ENCODE data around the gene CDHR1.
"Not testable (repeated sequence)": the region's sequence is repeated elsewhere in the genome, so short reads cannot be mapped to it uniquely, and the experiment has no call there.

CDHR1 gene

DNA sequence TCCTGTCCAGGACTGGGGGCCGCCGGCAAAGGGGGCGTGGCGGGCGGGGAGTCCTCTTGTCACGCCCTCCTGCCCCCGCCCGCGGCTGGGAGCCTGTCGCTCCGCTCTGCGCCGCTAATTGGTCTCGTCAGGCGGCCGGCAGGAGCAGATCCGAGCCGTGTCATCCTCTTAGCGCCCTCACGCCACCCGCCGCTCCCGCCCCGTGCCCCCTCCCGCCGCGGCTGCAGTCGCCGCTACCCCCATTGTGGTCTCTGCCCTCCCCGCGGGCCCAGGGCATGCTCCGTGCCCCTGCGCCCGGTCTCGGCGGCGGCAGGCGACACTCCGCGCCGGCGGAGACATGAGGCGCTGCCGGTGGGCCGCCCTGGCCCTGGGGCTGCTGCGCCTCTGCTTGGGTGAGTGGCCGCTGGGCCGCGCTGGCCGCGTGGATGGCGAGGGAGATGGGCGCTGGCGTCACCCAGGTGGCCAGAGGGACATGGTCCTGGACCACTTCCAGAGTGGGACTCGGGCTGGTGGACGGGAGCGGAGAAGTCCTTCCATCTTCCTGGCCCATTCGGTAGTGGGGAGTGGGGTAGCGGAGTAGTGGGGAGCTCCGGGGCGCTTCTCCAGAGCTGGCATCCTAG is at the start of gene CDHR1:
TSS of gene CDHR1 (plus strand) at position 114 of the 620 bp plus-strand sequence. CDS start at position 338, 224 bp downstream.
- peak; percentile 29 to 37 for DNase-seq

DNA sequence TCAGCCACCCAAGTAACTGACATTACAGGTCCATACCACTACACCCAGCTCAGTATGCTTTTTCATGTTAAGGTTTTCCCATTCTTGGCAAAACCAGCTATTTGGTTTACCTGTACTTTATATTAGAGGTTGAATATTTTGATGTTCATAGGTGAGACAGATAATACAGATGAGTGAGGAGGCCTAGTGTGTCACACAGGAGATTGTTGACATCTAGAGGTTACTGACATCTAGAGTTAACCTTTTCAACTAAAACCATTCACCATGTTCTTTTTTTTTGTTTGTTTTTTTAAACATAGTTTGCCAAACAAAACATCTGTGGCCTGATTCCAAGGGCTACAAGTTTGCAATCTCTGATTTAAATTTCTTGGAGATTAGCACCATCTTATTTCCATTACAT is 47.0 kb upstream of the CDHR1 start:
- no peak for DNase-seq

DNA sequence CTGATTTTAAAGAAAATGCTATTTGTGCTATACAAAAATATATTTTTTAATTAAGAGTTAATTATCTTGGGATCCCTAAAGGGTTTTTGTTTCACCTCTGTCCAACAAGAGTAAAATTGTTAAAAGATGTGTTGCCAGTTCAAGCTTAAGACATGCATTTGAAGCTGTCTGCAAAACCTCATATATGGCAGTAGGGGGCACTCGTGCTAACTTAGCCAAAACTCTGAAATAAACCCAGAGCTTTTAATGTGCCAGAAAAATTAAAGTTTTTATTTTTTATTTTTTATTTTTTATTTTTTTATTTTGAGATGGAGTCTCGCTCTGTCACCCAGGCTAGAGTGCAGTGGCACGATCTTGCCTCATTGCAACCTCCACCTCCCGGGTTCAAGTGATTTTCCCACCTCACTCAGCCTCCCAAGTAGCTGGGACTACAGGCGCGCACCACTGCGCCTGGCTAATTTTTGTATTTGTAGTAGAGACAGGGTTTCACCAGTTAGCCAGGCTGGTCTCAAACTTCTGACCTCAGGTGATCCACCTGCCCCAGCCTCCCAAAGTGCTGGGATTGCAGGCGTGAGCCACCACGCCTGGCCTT is 46.2 kb upstream of the CDHR1 start:
- DNase-seq = not testable (repeated sequence)

DNA sequence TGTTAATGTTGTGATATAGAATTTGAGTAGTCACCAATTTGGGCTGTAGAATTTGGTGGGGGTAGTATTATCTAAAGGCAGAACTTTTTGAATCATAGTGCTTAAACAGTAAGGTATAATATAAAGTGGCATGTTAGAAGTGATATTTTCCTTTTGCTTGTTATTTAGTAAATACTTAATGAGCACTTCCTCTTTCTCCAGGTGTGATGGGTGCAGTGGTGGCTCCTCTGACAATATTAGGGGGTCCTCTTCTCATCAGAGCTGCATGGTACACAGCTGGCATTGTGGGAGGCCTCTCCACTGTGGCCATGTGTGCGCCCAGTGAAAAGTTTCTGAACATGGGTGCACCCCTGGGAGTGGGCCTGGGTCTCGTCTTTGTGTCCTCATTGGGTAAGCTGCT is 44.5 kb upstream of the CDHR1 start:
- DNase-seq = no peak

DNA sequence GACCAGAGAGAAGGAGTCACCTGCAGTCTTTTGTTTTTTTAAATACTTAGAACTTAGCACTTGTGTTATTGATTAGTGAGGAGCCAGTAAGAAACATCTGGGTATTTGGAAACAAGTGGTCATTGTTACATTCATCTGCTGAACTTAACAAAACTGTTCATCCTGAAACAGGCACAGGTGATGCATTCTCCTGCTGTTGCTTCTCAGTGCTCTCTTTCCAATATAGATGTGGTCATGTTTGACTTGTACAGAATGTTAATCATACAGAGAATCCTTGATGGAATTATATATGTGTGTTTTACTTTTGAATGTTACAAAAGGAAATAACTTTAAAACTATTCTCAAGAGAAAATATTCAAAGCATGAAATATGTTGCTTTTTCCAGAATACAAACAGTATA is 41.6 kb upstream of the CDHR1 start:
- no peak for DNase-seq

DNA sequence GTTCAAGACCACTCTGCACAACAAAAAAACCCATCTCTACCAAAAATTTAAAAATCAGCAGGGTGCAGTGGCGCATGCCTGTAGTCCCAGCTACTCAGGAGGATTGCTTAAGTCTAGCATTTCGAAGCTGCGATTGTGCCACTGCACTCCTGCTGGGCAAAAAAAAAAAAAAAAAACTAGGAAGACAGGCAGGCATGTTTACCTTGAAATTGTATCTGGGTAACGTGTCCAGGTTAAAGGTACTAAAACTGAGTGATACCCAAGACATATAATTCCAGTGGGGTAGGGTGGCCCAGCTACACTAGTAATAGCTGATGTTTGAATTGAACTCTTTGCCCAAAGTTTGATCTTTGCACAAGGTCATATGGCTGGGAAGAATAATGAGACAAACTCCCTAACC is 38.8 kb upstream of the CDHR1 start:
- no peak for DNase-seq

DNA sequence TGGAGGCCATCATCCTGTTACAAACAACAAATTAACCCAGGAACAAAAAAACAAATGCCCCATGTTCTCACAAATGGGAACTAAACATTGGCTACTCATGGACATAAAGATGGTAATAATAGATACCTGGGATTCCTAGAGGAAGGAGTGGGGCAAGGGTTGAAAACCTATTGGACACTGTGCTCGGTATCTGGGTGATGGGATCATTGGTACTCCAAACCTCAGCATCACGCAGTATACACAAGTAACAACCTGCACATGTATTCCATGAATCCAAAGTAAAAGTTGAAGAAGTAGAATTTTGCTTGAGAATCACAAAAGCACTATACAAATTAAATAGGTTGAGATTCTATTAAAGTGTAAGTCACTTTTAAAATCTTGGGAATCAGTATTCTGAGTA is 38.3 kb upstream of the CDHR1 start:
- no peak for DNase-seq

DNA sequence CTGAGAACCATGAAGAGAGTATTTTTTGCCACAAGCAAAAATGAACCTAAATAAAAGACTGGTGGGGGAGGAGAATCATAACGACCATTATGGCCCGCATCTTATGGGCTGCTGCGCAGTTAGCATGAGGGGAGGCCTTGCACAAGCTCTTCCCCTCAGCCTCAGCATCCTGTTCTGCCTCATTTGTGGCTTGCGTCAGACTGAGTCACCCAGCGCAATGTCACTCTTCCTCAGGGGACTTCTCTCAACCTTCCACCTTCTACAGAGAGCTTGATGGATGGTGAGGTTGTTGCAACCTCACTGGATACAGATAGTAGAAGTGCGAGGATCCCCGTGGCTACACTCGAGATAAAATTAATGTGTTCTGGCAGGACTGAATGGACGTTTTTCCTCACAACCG is 37.6 kb upstream of the CDHR1 start:
- DNase-seq = peak; percentile 30 to 43

DNA sequence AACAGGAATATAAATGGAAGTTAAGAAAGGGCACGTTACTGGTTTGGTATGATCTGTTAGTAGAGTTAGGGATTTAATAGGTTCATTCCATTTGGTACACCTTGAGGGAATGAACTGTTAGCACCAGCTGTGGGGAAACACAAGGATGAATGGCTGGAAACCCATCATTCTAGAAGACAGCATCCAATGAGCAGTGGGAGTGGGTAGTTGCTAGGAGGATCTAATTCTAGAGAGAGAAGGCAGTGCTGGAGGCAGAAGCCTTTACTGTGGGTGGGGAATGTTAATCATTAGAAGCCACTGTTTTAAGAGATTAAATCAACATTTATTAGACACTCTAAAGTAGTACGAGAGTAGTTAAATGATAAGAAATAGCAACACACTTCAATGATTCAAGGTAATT is 36.3 kb upstream of the CDHR1 start:
- no peak for DNase-seq

DNA sequence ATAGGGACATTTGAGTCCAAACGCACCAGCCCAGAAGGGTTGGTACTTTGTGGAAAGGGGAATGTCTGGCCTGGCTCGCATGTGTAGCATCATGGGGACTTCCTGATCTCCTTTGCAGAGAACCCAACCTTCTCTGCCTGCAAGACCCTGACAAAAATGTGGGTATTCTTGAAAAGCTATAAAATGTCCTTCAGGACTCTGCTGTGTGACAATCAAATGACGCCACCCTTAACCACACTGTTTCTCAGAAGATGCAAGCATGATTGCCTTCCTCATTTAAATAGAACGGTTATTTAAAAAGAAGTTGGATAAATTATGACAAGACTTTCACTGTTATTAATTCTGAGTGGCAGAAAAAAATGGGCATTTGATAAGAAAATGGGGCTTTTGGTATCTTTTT is 35.8 kb upstream of the CDHR1 start:
- no peak for DNase-seq

DNA sequence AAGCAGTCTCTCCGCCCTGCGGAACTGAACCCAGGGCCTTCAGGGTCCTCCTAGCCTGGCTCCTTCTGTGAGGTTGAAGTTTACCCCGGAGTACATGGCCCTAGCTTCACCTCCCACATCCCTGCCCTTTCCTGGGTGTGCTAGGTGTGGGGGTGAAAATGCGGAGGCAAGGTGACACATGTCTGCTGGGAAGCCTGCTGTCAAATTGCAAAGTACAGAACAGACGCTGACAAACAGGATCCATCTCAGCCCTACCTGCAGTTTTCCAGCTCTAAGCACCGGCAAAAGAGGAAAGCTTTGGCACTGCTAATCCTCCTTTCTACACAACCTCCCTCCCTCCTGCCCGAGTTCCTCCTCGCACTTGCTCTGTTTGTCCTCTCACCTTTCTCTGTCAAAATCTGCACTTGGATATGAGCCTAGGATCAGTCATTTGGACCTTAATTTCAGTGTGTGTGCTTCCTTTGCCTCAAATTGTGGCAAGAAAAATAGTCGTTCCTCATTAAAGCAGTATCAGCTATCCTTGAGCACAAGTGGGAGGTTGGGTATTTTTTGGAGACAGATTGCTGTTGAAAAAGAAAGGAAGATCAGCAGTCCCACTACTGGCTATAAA is 35.2 kb upstream of the CDHR1 start:
- no peak for DNase-seq

DNA sequence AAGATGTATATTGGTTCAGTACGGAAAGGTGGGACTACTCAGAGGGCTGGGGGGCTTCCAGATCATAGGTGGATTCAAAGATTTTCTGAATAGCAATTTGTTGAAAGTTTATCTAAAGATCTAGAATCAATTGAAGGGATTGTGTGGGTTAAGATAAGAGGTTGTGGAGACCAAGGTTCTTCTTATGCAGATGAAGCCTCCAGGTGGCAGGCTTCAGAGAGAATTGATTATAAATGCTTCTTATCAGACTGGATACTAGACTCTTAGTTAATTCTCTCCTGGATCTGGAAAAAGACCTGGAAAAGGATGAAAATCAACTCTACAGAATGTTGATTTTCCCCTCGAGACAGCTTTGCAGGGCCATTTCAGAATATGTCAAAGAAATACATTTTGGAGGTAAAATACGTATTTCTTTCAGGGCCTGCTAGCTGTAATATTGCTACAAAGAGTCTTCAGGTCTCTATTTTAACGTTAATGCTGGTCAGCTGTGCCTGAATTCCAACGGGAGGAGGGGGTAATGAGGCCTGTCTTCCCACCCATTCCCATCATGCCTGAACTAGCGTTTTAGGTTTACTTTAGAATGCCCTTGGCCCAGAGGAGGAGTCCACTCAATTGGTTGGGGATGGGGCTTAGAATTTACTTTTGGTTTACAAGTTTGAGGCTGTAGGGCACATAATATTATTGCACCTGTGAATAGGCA is 33.5 kb upstream of the CDHR1 start:
- no peak for DNase-seq

DNA sequence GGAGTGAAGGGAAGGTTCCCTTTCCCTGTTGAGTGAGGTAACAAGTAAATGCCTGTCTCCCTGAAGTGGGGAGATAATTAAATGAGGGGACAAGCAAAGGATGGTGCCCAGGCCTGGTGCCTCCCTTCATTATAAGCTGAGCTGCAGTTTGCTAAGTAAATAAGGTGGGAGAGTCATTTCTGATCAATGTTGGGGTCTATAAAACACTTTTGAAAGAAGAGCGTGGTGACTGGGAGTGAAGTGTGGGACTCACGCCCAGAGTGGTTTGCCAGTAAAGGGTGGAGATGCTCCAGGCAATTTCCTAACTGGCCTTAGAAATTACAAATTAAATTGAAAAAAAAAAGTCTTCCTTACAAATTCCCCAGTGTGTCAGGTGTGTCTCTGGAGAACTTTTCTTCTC is 30.3 kb upstream of the CDHR1 start:
- DNase-seq = no peak

DNA sequence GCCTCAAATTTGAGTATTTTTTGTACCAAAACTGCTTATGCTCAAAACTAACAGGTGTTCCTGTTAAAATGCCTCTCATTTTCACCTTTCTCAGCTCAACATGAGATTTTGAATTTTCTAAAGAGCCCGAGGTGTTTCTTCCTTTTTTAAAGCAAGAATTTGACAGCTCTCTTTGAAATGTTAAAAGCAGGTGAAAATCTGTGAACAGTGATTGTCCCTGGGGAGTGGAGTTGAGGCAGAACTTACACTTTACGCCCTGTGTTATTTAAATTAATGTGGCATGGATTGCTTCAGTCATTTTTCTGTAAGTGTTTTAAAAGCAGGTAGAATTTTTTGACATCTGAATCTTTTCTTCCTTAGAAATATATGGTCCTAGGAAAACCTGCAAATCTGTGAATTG is 29.9 kb upstream of the CDHR1 start:
- DNase-seq = no peak

DNA sequence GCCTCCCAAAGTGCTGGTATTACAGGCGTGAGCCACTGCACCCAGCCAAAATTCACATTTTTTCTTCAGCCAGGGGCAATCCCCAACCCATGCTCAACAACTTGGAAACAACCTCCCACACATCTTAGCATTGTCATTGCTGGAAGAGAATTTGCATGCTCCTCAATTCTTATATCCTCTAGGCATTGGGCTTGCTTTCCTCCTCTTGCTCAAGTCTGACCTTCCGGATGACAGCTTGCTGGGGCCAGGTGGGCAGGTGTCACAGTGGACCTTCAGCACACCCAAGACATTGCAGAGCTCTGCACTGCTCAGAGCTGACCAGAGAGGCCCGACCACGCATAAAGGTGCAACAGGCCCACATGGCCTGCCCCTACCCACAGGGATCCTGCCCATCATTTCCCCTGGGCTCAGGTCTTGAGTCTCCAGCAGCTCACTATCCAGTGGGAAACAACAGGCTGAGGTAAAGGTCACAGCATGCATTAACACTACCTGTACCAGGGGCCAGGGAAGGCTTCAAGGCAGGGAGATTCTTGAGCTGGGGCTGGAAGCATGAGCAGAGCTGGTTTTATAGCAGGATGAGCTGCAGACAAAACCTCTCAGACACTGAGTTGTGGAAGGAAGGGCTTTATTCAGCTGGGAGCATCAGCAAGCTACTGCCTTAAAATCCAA is 27.6 kb upstream of the CDHR1 start:
- no peak for DNase-seq

DNA sequence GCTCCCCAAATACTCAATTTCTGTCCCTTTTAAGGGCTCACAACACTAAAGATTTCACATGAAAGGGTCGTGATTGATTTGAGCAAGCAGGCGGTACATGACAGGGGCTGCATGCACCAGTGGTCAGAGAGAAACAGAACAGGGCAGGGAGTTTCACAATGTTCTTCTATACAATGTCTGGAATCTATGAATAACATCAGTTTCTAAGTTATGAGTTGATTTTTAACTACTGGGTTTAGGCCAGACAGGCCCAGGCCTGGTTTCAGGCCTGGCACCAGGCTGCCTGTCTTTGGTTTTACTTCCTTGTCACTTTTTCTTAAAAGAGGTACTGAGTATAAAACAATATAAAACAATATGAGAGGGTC is 27.1 kb upstream of the CDHR1 start:
- not testable (repeated sequence) for DNase-seq

DNA sequence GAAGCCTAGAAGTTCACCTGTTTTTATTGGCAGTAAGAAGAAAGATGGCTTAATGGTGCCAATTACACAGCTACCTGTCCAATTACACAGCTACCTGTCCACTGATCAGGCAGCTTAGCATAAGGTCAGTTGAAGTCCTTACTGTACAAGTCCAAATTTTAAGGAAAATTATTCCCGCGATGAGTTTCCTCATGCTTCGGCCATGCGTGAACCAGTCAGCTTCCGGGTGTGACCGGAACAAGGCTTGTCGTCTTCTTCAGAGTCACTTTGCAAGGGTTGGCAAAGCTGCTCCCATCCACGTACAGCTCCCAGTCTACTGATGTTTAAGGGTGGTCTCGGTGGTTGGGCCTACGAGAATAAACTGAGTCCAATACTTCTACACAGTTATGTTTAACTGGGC is 26.0 kb upstream of the CDHR1 start:
- DNase-seq = not testable (repeated sequence)

DNA sequence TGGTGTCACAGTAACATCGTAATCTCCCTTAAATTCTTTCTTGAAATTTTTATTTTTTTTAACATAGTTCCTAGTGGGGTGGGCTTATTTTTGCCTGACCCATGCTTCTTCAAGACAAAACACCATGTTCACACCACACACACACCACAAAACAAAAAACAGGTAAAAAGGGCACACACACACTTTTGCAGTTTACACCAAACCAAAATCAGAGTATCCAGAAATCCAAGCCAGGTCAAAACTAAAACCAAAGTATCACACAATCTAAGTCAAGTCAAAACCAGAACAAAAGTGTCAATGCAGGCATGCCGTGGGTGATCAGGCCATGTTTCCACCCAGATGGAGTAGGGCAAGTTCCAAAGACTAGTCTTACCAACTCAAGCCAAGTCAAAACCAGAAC is 23.1 kb upstream of the CDHR1 start:
- not testable (repeated sequence) for DNase-seq

DNA sequence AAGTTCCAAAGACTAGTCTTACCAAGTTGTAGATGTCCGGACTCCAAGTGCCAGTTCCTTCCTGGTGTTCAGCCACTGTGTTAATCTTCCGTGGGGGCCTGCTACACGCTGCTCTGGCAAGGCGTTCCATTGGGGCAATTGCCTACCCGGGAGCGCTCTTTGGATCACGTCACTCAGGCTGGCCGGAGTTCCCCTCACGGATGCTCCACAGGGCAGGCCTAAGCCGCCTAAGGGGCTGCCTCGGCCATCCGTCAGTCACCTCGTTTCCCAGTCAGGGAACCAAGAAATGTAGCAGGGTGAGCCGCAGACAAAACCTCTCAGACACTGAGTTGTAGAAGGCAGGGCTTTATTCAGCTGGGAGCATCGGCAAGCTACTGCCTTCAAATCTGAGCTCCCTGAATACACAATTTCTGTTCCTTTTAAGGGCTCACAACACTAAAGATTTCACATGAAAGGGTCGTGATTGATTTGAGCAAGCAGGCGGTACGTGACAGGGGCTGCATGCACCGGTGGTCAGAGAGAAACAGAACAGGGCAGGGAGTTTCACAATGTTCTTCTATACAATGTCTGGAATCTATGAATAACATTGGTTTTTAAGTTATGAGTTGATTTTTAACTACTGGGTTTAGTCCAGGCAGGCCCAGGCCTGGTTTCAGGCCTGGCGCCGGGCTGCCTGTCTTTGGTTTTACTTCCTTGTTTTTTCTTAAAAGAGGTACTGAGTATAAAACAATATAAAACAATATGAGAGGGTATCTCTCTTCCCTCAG is 22.5 kb upstream of the CDHR1 start:
- not testable (repeated sequence) for DNase-seq

DNA sequence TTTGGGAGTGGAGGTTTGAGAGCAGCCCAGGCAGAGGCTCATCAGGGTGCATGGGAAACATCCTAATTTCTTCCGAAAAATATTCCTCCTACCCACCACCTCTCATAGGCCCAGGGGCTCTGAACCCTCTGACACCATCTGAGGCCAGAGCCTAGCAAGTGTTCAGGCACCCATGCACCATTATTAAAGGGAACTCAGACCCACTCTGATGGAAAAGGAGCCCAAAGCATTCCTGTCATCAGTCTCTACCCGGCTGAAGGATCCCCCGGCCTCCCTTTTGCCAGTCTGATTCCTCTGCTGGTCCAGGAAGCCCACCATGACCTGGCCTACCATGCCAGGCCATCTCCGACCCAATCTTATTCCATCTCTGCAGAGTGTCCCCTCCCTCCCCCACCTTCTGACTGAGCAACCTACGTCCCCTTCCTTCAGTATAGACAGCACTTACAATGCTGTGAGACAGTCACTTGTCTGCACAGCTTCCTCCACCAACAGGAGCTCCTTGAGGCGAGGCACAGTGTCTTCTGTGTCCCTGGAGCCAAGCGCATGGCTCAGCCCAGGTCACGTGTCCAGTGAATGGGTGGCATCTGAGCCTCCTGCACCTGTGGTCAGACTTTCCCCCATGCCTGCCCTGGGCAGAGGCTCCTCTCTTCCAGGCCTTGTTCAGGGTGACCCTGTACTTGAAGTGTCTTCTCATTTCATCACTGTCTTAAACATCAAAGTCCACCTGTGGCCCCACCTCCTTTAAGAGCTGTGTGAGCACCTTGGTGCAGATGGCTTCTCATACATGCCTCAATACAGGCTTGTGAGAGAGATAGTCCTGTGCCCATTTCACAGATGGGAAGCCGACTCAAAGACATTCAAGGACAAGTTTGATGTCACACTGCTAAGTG is 21.6 kb upstream of the CDHR1 start:
- no peak for DNase-seq

DNA sequence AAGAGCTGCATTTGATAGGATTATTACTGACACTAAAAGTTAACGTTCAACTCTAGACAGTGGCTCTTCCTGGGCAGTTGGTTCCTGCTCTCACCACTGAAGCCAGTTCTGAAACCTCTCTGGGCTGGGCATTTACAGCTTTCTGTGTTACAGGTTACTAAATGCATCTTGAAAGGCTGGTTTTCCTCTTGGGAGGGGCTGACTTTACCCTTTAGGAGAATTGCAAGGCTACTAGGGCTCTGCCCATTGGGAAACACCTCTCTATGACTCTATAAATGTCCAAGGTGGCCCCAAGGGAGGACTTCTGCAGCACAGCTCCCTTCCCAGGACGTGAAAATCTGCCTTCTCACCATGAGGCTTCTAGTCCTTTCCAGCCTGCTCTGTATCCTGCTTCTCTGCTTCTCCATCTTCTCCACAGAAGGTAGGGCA is 20.8 kb upstream of the CDHR1 start, which contains the start of gene GPR15LG:
TSS of gene GPR15LG (plus strand) at position 301 of the 429 bp plus-strand sequence. CDS start at position 352, 51 bp downstream.
- no peak for DNase-seq

All from activated CD4-positive, alpha-beta T cell treated with anti-CD3 and anti-CD28 coated beads, Interleukin-2, amount 50 U/mL, for 48 hours (primary cell).